IMR-90 (cell line): Measurements from ENCODE around the gene GBA2. TPM values are rescaled to one million over a fixed set of nuclear protein-coding genes. Genes with fewer than 3 reads are reported as not detected.

Experiments
- ATAC-seq: fragments of 200-7000 bp; cut with Tn5 transposase; 2 replicates; pipeline ENCODE4 v1.9.1; 2020; ENCODE audit warnings: low read depth, mild to moderate bottlenecking, moderate library complexity
- BruUV-seq: library from RNA; stranded (reverse); fragments of 400-500 nt; replicated peaks from 2 replicates; lab custom pipeline; 2021; lab: Mats Ljungman, UMichigan
- CTCF ChIA-PET: fragments of 300-600 bp; formaldehyde crosslinking; extraction: SDS; loops from one replicate; lab custom pipeline; 2021; ENCODE audit warnings: antibody characterized with exemption; lab: Yijun Ruan, JAX
- POLR2A ChIA-PET: fragments of 300-600 bp; sonication (Branson Sonifier 250); formaldehyde crosslinking; loops from one replicate; lab custom pipeline; 2022; ENCODE audit warnings: antibody characterized with exemption; ENCODE audit not compliant: unreplicated experiment; lab: Charles Lee
- DNase-seq: peaks from one replicate; pipeline ENCODE4 v3.0.0; 2013
- H2AFZ ChIP-seq: replicated peaks from 2 replicates; pipeline ENCODE3; 2013; ENCODE audit warnings: low read length, mild to moderate bottlenecking; ENCODE audit not compliant: poor library complexity
- H2AK5ac ChIP-seq: 2 replicates; pipeline ENCODE4 v1.6.1; 2013; ENCODE audit warnings: low read depth, low read length, inconsistent platforms
- H2AK9ac ChIP-seq: replicated peaks from 2 replicates; pipeline ENCODE3; 2013; ENCODE audit warnings: mild to moderate bottlenecking, low read depth, low read length, moderate library complexity; ENCODE audit not compliant: poor library complexity
- H2BK120ac ChIP-seq: 2 replicates; pipeline ENCODE4 v1.6.1; 2013; ENCODE audit warnings: low read depth, low read length, inconsistent platforms
- H2BK15ac ChIP-seq: 3 replicates; pipeline ENCODE4 v1.6.1; 2013; ENCODE audit warnings: low read depth, low read length, inconsistent platforms
- H2BK20ac ChIP-seq: 2 replicates; pipeline ENCODE4 v1.6.1; 2013; ENCODE audit warnings: low read depth, mild to moderate bottlenecking, inconsistent platforms, low read length, moderate library complexity
- H2BK5ac ChIP-seq: 2 replicates; pipeline ENCODE4 v1.6.1; 2013; ENCODE audit warnings: mild to moderate bottlenecking, low read depth, low read length, inconsistent platforms; ENCODE audit not compliant: poor library complexity, severe bottlenecking
- H3K14ac ChIP-seq: replicated peaks from 2 replicates; pipeline ENCODE4 v1.6.1; 2013; ENCODE audit warnings: low read depth, low read length, inconsistent platforms
- H3K18ac ChIP-seq: 2 replicates; pipeline ENCODE4 v1.6.1; 2013; ENCODE audit warnings: low read depth, low read length, control low read depth
- H3K23ac ChIP-seq: 2 replicates; pipeline ENCODE4 v1.6.1; 2013; ENCODE audit warnings: low read depth, low read length, inconsistent platforms
- H3K27ac ChIP-seq: 2 replicates; pipeline ENCODE4 v1.5.1; 2013; ENCODE audit warnings: mild to moderate bottlenecking, control low read depth, low read length; ENCODE audit not compliant: insufficient read depth
- H3K27me3 ChIP-seq: 2 replicates; pipeline ENCODE4 v1.6.1; 2013; ENCODE audit warnings: low read length; ENCODE audit not compliant: control insufficient read depth, insufficient read depth
- H3K36me3 ChIP-seq: 2 replicates; pipeline ENCODE4 v1.6.1; 2013; ENCODE audit warnings: low read length, mixed read lengths; ENCODE audit not compliant: control insufficient read depth, insufficient read depth
- H3K4ac ChIP-seq: 2 replicates; pipeline ENCODE4 v1.6.1; 2013; ENCODE audit warnings: low read depth, low read length, inconsistent platforms
- H3K4me1 ChIP-seq: 2 replicates; pipeline ENCODE4 v1.6.1; 2013; ENCODE audit warnings: low read length, mixed read lengths; ENCODE audit not compliant: control insufficient read depth, insufficient read depth
- H3K4me2 ChIP-seq: 2 replicates; pipeline ENCODE4 v1.6.1; 2013; ENCODE audit warnings: low read depth, mild to moderate bottlenecking, control low read depth, low read length, moderate library complexity
- H3K4me3 ChIP-seq: 2 replicates; pipeline ENCODE4 v1.5.1; 2013; ENCODE audit warnings: low read depth, mild to moderate bottlenecking, control low read depth, low read length, moderate library complexity; ENCODE audit not compliant: insufficient read depth
- H3K56ac ChIP-seq: 2 replicates; pipeline ENCODE4 v1.6.1; 2013; ENCODE audit warnings: low read length, inconsistent platforms; ENCODE audit not compliant: insufficient read depth; ENCODE audit errors: extremely low read depth
- H3K79me1 ChIP-seq, 2 experiments: 2 replicates each; pipeline ENCODE4 v1.6.1; 2013; ENCODE audit warnings: low read length in 2 of 2, inconsistent platforms in 1 of 2, low read depth in 1 of 2
- H3K9ac ChIP-seq: 2 replicates; pipeline ENCODE4 v1.6.1; 2013; ENCODE audit warnings: low read depth, low read length, control low read depth
- H3K9me1 ChIP-seq: 2 replicates; pipeline ENCODE4 v1.6.1; 2013; ENCODE audit warnings: low read length, inconsistent platforms; ENCODE audit not compliant: insufficient read depth
- H3K9me3 ChIP-seq: 2 replicates; pipeline ENCODE4 v1.6.1; 2013; ENCODE audit warnings: low read length; ENCODE audit not compliant: control insufficient read depth, insufficient read depth
- H4K20me1 ChIP-seq: 2 replicates; pipeline ENCODE4 v1.6.1; 2013; ENCODE audit warnings: low read length, inconsistent platforms; ENCODE audit not compliant: insufficient read depth
- H4K5ac ChIP-seq: 2 replicates; pipeline ENCODE4 v1.6.1; 2013; ENCODE audit warnings: mild to moderate bottlenecking, low read depth, low read length, control low read depth
- H4K8ac ChIP-seq, 2 experiments: 2 replicates each; pipeline ENCODE4 v1.6.1; 2013; ENCODE audit warnings: low read depth in 2 of 2, low read length in 2 of 2, control low read depth in 1 of 2, inconsistent platforms in 1 of 2
- H4K91ac ChIP-seq: 2 replicates; pipeline ENCODE4 v1.6.1; 2013; ENCODE audit warnings: low read depth, low read length, inconsistent platforms; ENCODE audit not compliant: insufficient read depth
- BHLHE40 ChIP-seq: fragments of 150-350 bp; IDR thresholded peaks from 2 replicates; pipeline ENCODE4 v1.6.1; 2016; ENCODE audit warnings: mild to moderate bottlenecking, low read depth, low read length
- CEBPB ChIP-seq: IDR thresholded peaks from 2 replicates; pipeline ENCODE4 v1.6.1; 2012; ENCODE audit warnings: low read depth, low read length, improper control_type of control experiment
- CHD1 ChIP-seq: IDR thresholded peaks from 2 replicates; pipeline ENCODE4 v1.6.1; 2012; ENCODE audit warnings: low read depth, low read length, improper control_type of control experiment
- FOS ChIP-seq: fragments of 150-350 bp; IDR thresholded peaks from 2 replicates; pipeline ENCODE4 v1.6.1; 2016; ENCODE audit warnings: low read depth, low read length
- MAFK ChIP-seq: IDR thresholded peaks from 2 replicates; pipeline ENCODE4 v1.6.1; 2012; ENCODE audit warnings: low read depth, low read length, improper control_type of control experiment
- MAZ ChIP-seq: IDR thresholded peaks from 2 replicates; pipeline ENCODE4 v1.6.1; 2012; ENCODE audit warnings: low read depth, mild to moderate bottlenecking, low read length, improper control_type of control experiment, moderate library complexity, borderline replicate concordance
- MXI1 ChIP-seq: IDR thresholded peaks from 2 replicates; pipeline ENCODE4 v1.6.1; 2012; ENCODE audit warnings: low read depth, mild to moderate bottlenecking, low read length, moderate library complexity, borderline replicate concordance
- NFE2L2 ChIP-seq: fragments of 150-350 bp; IDR thresholded peaks from 2 replicates; pipeline ENCODE4 v1.6.1; 2016; ENCODE audit warnings: low read depth, mild to moderate bottlenecking, low read length
- POLR2A ChIP-seq: IDR thresholded peaks from 2 replicates; pipeline ENCODE4 v1.6.1; 2012; ENCODE audit warnings: mild to moderate bottlenecking, low read depth, low read length
- RAD21 ChIP-seq: IDR thresholded peaks from 2 replicates; pipeline ENCODE4 v1.6.1; 2012; ENCODE audit warnings: low read length, improper control_type of control experiment
- RCOR1 ChIP-seq: IDR thresholded peaks from 2 replicates; pipeline ENCODE4 v1.6.1; 2012; ENCODE audit warnings: mild to moderate bottlenecking, low read length, improper control_type of control experiment; ENCODE audit not compliant: insufficient replicate concordance
- RFX5 ChIP-seq: IDR thresholded peaks from 2 replicates; pipeline ENCODE4 v1.8.0; 2012; ENCODE audit warnings: low read depth, mild to moderate bottlenecking, low read length, moderate library complexity
- SMC3 ChIP-seq: fragments of 150-350 bp; IDR thresholded peaks from 2 replicates; pipeline ENCODE4 v1.6.1; 2016; ENCODE audit warnings: low read depth, mild to moderate bottlenecking, antibody characterized with exemption, low read length, moderate library complexity
- WGBS, 2 experiments: methylation state at CpG; one replicate each; pipeline versions ENCODE4 v1.1.5 to v1.1.7; 2013; ENCODE audit warnings: missing lambda C conversion rate in 2 of 2; ENCODE audit not compliant: insufficient read length in 1 of 2; ENCODE audit errors: extremely low coverage in 2 of 2; 5-methylcytosine and 5-hydroxymethylcytosine counted together
- dilution Hi-C: fragments of 300-500 bp; cut with HindIII; formaldehyde crosslinking; loops from one replicate; pipeline ENCODE4 v1.14.3; 2018; ENCODE audit warnings: low sequenced_read_pairs; ENCODE audit not compliant: unreplicated experiment
- in situ Hi-C: fragments of 300-500 bp; cut with MboI; formaldehyde crosslinking; loops from 3 replicates; pipeline ENCODE4 v1.14.3; 2019; ENCODE audit warnings: low sequenced_read_pairs, inconsistent platforms, mixed read lengths
- intact Hi-C: fragments of 100-400 bp; cut with micrococcal nuclease; formaldehyde crosslinking; loops from 2 replicates; pipeline ENCODE4 v1.10.0; 2022
- polyA plus RNA-seq, 3 experiments: library from polyadenylated mRNA; depleted of rRNA; stranded (reverse); fragments of >200 nt; gene quantifications; 2 replicates each; pipeline ENCODE4 v1.2.3, GENCODE V29; 2012; ENCODE audit warnings: low replicate concordance in 1 of 3
- total RNA-seq: library from RNA; depleted of rRNA; stranded (reverse); fragments of >200 nt; gene quantifications from 2 replicates; pipeline ENCODE4 v1.2.3, GENCODE V29; 2012
- TF ChIP-seq, protein P1 (sequence below): fragments of 150-350 bp; IDR thresholded peaks from 2 replicates; pipeline ENCODE4 v1.6.1; 2017; ENCODE audit warnings: mild to moderate bottlenecking, antibody characterized with exemption, low read length, low read depth
- TF ChIP-seq, protein P2 (sequence below): conservative IDR thresholded peaks from 2 replicates; pipeline ENCODE4 v1.5.1; 2012; ENCODE audit warnings: mild to moderate bottlenecking, low read depth, low read length, improper control_type of control experiment
- TF ChIP-seq, protein P3 (sequence below): fragments of 150-350 bp; IDR thresholded peaks from 2 replicates; pipeline ENCODE4 v1.6.1; 2016; ENCODE audit warnings: low read depth, mild to moderate bottlenecking, low read length, moderate library complexity, borderline replicate concordance

Gene GBA2
- total and polyA plus RNA-seq, 2 of the 4 experiments (the other 2 are of a cell fraction) = 18.1 to 38.2 TPM

DNA sequence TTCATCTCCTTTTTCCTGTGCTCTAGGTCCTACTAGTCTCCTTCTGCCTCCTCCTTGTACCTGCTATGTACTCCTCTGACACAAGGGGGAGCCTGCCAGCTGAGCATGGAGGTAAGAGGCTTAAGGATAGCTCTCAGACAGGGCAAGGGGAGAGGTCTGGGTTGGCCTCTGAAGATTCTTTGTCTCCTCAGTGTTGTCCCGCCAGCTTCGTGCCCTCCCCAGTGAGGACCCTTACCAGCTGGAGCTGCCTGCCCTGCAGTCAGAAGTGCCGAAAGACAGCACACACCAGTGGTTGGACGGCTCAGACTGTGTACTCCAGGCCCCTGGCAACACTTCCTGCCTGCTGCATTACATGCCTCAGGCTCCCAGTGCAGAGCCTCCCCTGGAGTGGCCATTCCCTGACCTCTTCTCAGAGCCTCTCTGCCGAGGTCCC is 12.8 kb downstream of the GBA2 start:
- DNase-seq (peak; percentile 79), ATAC-seq (peak; percentile 32)
- no peaks in the 10 kb centered on the region for H3K27me3 ChIP-seq
- H3K36me3 ChIP-seq = peaks cover 54% of the 10 kb centered on the region
- H2BK5ac ChIP-seq = no peak overlapping the region
- peak overlapping the region; percentile 22 for H2AK9ac ChIP-seq
- no peak overlapping the region for H3K23ac ChIP-seq
- H2BK15ac ChIP-seq = no peak overlapping the region
- H2AFZ ChIP-seq = peak overlapping the region; percentile 68
- in situ Hi-C loops = no loop called here
- H3K18ac ChIP-seq = no peak overlapping the region
- POLR2A ChIA-PET = no interaction called here
- no peak overlapping the region for H3K4me2 ChIP-seq
- no peaks in the 10 kb centered on the region for H3K9me3 ChIP-seq
- H4K20me1 ChIP-seq = peaks cover 20% of the 10 kb centered on the region
- peak overlapping the region; percentile 52; the same call in 1 of the 2 replicates for H2AK5ac ChIP-seq
- 30% methylated on average over 2 of the region's 5 CpGs; no CpG with 5 or more reads in 1 of the 2 experiments for WGBS, 2 experiments
- dilution Hi-C loops = no loop called here
- H3K4ac ChIP-seq = no peak overlapping the region
- CTCF ChIA-PET = interaction anchor here (0.6 to 1.2 kb wide), 3 partner anchors 9 to 12 kb away, joined by 5 to 7 read pairs (median 7); partner anchors contain the start of genes GBA2 and RGP1
- no peak overlapping the region for H2BK120ac ChIP-seq
- peaks cover 3% of the 10 kb centered on the region; the same call in 1 of the 2 replicates for H3K9me1 ChIP-seq
- no peak overlapping the region for H3K27ac ChIP-seq
- no peak overlapping the region for H3K56ac ChIP-seq
- H4K8ac ChIP-seq = no peak overlapping the region
- BruUV-seq = no TSS peak
- no peaks in the 10 kb centered on the region for H3K4me1 ChIP-seq
- peaks cover 24 to 84% of the 10 kb centered on the region in 2 experiments for H3K79me1 ChIP-seq
- no peak overlapping the region for H3K14ac ChIP-seq
- intact Hi-C loops = no loop called here
- no peak overlapping the region for H3K9ac ChIP-seq
- no peak overlapping the region for H3K4me3 ChIP-seq
- TF ChIP-seq, protein P1, sequence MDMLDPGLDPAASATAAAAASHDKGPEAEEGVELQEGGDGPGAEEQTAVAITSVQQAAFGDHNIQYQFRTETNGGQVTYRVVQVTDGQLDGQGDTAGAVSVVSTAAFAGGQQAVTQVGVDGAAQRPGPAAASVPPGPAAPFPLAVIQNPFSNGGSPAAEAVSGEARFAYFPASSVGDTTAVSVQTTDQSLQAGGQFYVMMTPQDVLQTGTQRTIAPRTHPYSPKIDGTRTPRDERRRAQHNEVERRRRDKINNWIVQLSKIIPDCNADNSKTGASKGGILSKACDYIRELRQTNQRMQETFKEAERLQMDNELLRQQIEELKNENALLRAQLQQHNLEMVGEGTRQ = no peak
- no peak for TF ChIP-seq MXI1
- TF ChIP-seq, protein P2, sequence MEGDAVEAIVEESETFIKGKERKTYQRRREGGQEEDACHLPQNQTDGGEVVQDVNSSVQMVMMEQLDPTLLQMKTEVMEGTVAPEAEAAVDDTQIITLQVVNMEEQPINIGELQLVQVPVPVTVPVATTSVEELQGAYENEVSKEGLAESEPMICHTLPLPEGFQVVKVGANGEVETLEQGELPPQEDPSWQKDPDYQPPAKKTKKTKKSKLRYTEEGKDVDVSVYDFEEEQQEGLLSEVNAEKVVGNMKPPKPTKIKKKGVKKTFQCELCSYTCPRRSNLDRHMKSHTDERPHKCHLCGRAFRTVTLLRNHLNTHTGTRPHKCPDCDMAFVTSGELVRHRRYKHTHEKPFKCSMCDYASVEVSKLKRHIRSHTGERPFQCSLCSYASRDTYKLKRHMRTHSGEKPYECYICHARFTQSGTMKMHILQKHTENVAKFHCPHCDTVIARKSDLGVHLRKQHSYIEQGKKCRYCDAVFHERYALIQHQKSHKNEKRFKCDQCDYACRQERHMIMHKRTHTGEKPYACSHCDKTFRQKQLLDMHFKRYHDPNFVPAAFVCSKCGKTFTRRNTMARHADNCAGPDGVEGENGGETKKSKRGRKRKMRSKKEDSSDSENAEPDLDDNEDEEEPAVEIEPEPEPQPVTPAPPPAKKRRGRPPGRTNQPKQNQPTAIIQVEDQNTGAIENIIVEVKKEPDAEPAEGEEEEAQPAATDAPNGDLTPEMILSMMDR = peak; percentile 87
- TF ChIP-seq CHD1 = no peak
- TF ChIP-seq, protein P3, sequence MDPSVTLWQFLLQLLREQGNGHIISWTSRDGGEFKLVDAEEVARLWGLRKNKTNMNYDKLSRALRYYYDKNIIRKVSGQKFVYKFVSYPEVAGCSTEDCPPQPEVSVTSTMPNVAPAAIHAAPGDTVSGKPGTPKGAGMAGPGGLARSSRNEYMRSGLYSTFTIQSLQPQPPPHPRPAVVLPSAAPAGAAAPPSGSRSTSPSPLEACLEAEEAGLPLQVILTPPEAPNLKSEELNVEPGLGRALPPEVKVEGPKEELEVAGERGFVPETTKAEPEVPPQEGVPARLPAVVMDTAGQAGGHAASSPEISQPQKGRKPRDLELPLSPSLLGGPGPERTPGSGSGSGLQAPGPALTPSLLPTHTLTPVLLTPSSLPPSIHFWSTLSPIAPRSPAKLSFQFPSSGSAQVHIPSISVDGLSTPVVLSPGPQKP = no peak
- TF ChIP-seq POLR2A = no peak
- TF ChIP-seq MAZ = no peak
- no peak for TF ChIP-seq CEBPB
- peak; percentile 71 for TF ChIP-seq RAD21
- no peak for TF ChIP-seq NFE2L2
- TF ChIP-seq FOS = no peak
- no peak for TF ChIP-seq RCOR1
- TF ChIP-seq RFX5 = no peak
- TF ChIP-seq BHLHE40 = no peak
- TF ChIP-seq MAFK = no peak
- TF ChIP-seq SMC3 = peak; percentile 63; the same call in 1 of the 2 replicates
- H4K5ac ChIP-seq = no peak overlapping the region
- no peak overlapping the region for H4K91ac ChIP-seq
- no peak overlapping the region for H2BK20ac ChIP-seq
